Gastroesophageal sphincter (tissue), 4 donors: ENCODE data around the gene TRAK2. TPM values are rescaled to one million over a fixed set of nuclear protein-coding genes. Genes with fewer than 3 reads are reported as not detected.

Experiments
- ATAC-seq: fragments of 150-250 bp; one replicate; pipeline ENCODE4 v1.9.1; 2016; ENCODE audit warnings: mild to moderate bottlenecking, moderate library complexity
- H3K27ac ChIP-seq, 4 donors: fragments of 200-600 bp; sonication (generic) in 3 of 4; 1 replicate in 3 of 4; 2 replicates in 1 of 4; pipeline ENCODE4 v1.5.1; 2016 to 2019
- H3K27me3 ChIP-seq: fragments of 200-600 bp; sonication (generic); one replicate; pipeline ENCODE4 v1.5.1; 2019
- H3K36me3 ChIP-seq, 2 donors: fragments of 200-600 bp; sonication (generic); one replicate each; pipeline ENCODE4 v1.5.1; 2019; ENCODE audit warnings: control low read depth in 1 of 2
- H3K4me1 ChIP-seq, 3 donors: fragments of 200-600 bp; sonication (generic); 1 replicate in 2 of 3; 2 replicates in 1 of 3; pipeline ENCODE4 v1.5.1; 2016 to 2019; ENCODE audit warnings: control low read depth in 2 of 3
- H3K4me3 ChIP-seq, 2 donors: fragments of 200-600 bp; sonication (generic); one replicate each; pipeline ENCODE4 v1.5.1; 2019; ENCODE audit warnings: mild to moderate bottlenecking in 1 of 2, moderate library complexity in 1 of 2
- H3K9me3 ChIP-seq, 3 donors: fragments of 200-600 bp; sonication (generic); one replicate each; pipeline ENCODE4 v1.5.1; 2017 to 2019; ENCODE audit warnings: control low read depth in 2 of 3
- CTCF ChIP-seq, 4 experiments: fragments of 200-600 bp in 2 of 4; fragments of 450-650 bp in 2 of 4; sonication (generic) in 1 of 4; IDR thresholded peaks; one replicate each; pipeline ENCODE4 v1.5.1; 2017 to 2019; ENCODE audit warnings: antibody characterized with exemption in 4 of 4, mild to moderate bottlenecking in 2 of 4, moderate library complexity in 2 of 4
- EP300 ChIP-seq: sonication (generic); formaldehyde crosslinking; IDR thresholded peaks from one replicate; pipeline ENCODE4 v1.6.1; 2017; ENCODE audit warnings: antibody characterized with exemption, mild to moderate bottlenecking
- POLR2A ChIP-seq, 2 donors: fragments of 450-650 bp; IDR thresholded peaks; one replicate each; pipeline ENCODE4 v1.6.1; 2017; ENCODE audit warnings: antibody characterized with exemption in 2 of 2, mild to moderate bottlenecking in 2 of 2, moderate library complexity in 1 of 2
- POLR2AphosphoS5 ChIP-seq: sonication (generic); formaldehyde crosslinking; IDR thresholded peaks from one replicate; pipeline ENCODE4 v1.6.1; 2017; ENCODE audit warnings: antibody characterized with exemption
- WGBS, 2 donors: methylation state at CpG; one replicate each; pipeline ENCODE4 v1.1.5; 2018; ENCODE audit warnings: low coverage in 1 of 2; 5-methylcytosine and 5-hydroxymethylcytosine counted together
- total RNA-seq, 4 donors: library from RNA; depleted of rRNA; stranded (reverse); fragments of >200 nt; gene quantifications; one replicate each; pipeline ENCODE4 v1.1.0, GENCODE V29; 2016

The TRAK2 gene
- total RNA-seq, 4 donors from 2014 or later = 64.8 to 129 (median 105) TPM

- H3K27me3 ChIP-seq = no peaks in the 10 kb centered on the region
- H3K36me3 ChIP-seq = peaks cover 0 to 22% of the 10 kb centered on the region in 2 donors
- WGBS, 2 donors = 18 to 38% methylated on average over 13 to 26 of the region's 49 CpGs
- no peak for ATAC-seq
- H3K4me3 ChIP-seq = peak overlapping the region; percentile 66 to 92
- TF ChIP-seq CTCF (IDR thresholded peaks at IDR 0.05) (no peak), EP300 (no peak), POLR2AphosphoS5 (no peak), POLR2A (IDR thresholded peaks at IDR 0.05) (no peak)
- peak overlapping the region; percentile 72 to 95 (median 92) for H3K27ac ChIP-seq
- peaks cover 0 to 58% (median 9%) of the 10 kb centered on the region in 3 donors for H3K4me1 ChIP-seq
- H3K9me3 ChIP-seq = no peaks in the 10 kb centered on the region
Measured at GRCh38 chr2:201452058-201452921, 1.0 kb upstream of the TRAK2 start.

DNA sequence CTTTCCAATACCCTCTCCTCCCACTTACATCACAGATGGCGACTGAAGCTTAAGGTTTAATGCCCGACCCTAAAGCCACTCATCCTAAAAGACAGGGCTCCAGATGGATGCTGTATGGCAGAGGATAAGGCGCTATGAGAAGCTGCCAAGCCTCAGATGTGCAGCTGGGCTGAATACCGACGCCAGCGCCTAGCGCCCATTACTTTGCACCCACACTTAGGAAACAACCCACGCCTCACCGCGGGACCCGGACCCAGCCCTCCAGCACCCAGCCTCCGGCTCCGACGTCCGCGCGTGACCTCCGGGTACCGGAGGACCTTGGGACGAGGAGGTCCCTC lies 335 bp downstream of the TRAK2 start:
- peaks cover 7 to 71% (median 14%) of the 10 kb centered on the region in 3 donors for H3K4me1 ChIP-seq

GRCh38 chr2:201448701-201449100 lies 2.6 kb downstream of the TRAK2 start:
- no peak overlapping the region for H3K27ac ChIP-seq
- WGBS, 2 donors = 89 to 94% methylated on average over 4 of the region's 4 CpGs
- no peaks in the 10 kb centered on the region for H3K9me3 ChIP-seq
- H3K36me3 ChIP-seq = no peaks in the 10 kb centered on the region
- H3K27me3 ChIP-seq = no peaks in the 10 kb centered on the region
- no peak for TF ChIP-seq POLR2AphosphoS5
- no peak for TF ChIP-seq CTCF (IDR thresholded peaks at IDR 0.05)
- TF ChIP-seq EP300 = no peak
- no peak for TF ChIP-seq POLR2A (IDR thresholded peaks at IDR 0.05)
- no peak for ATAC-seq
- no peak overlapping the region for H3K4me3 ChIP-seq
- H3K4me1 ChIP-seq = peaks cover 11 to 88% (median 14%) of the 10 kb centered on the region in 3 donors

More for the DNA sequence above, 335 bp downstream of the TRAK2 start:
- Histone ChIP-seq H3K27me3 (no peaks in the 10 kb centered on the region), H3K36me3 (peaks cover 0 to 13% of the 10 kb centered on the region in 2 donors), H3K9me3 (no peaks in the 10 kb centered on the region), H3K27ac (peak overlapping the region; percentile 65 to 95 (median 92)), H3K4me3 (peak overlapping the region; percentile 66 to 92)
- no peak for TF ChIP-seq POLR2A (IDR thresholded peaks at IDR 0.05)
- no peak for TF ChIP-seq POLR2AphosphoS5
- no peak for TF ChIP-seq EP300
- no peak for TF ChIP-seq CTCF (IDR thresholded peaks at IDR 0.05)
- WGBS, 2 donors = 0 to 7% methylated on average over 2 to 3 of the region's 20 CpGs
- peak; percentile 14 for ATAC-seq

DNA sequence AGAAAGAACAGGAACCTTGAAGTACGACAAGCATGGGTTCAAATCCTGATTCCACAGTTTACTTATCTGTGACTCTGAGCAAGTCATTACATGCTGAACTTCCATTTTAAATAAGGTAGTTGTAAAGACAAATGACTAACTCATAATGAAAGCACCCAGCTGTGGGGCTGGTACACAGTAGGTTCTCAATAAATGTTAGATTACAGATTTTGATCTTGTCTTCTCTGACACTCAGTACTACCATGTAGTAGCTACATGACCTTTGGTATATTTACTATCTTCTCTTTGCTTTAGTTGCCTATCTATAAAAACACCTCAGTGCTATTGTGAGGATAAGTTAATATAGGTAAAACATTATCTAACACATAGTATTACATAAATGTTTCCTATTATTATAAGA lies 3.2 kb downstream of the TRAK2 start:
- Histone ChIP-seq H3K4me3 (no peak overlapping the region), H3K36me3 (no peaks in the 10 kb centered on the region), H3K27ac (no peak overlapping the region), H3K27me3 (no peaks in the 10 kb centered on the region), H3K4me1 (peaks cover 11 to 88% (median 14%) of the 10 kb centered on the region in 3 donors), H3K9me3 (no peaks in the 10 kb centered on the region)
- no peak for TF ChIP-seq CTCF (IDR thresholded peaks at IDR 0.05)
- TF ChIP-seq EP300 = no peak
- TF ChIP-seq POLR2AphosphoS5 = no peak
- TF ChIP-seq POLR2A (IDR thresholded peaks at IDR 0.05) = no peak
- no peak for ATAC-seq
- WGBS, 2 donors = 82 to 96% methylated on average over 1 of the region's 1 CpG

DNA sequence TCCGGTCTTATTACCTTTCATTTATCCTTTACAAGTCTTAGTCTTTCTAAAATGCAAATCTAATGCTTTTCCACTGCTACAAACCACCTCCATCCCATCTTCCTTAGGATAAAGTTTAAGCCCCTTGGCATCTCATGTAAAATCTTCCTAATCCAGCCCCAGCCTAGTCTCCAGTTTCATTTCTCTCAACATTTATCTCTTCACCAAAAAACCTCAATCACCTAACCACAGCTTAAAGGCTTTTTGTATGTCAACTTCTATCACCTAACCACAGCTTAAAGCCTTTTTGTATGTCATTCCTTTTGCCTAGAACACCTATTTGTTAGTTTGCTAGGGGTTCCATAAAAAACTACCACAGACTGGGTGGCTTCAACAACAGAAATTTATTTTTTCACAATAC lies 4.2 kb downstream of the TRAK2 start:
- no peaks in the 10 kb centered on the region for H3K9me3 ChIP-seq
- peaks cover 11 to 87% (median 14%) of the 10 kb centered on the region in 3 donors for H3K4me1 ChIP-seq
- H3K4me3 ChIP-seq = no peak overlapping the region
- H3K27me3 ChIP-seq = no peaks in the 10 kb centered on the region
- no peak for ATAC-seq
- H3K36me3 ChIP-seq = no peaks in the 10 kb centered on the region
- no peak for TF ChIP-seq POLR2A (IDR thresholded peaks at IDR 0.05)
- no peak for TF ChIP-seq EP300
- no peak for TF ChIP-seq CTCF (IDR thresholded peaks at IDR 0.05)
- TF ChIP-seq POLR2AphosphoS5 = no peak
- H3K27ac ChIP-seq = no peak overlapping the region
- WGBS, 2 donors = 86 to 89% methylated on average over 1 of the region's 1 CpG
